HepG2 (cell line): Measurements from ENCODE around the gene ONECUT2. TPM values are rescaled to one million over a fixed set of nuclear protein-coding genes. Genes with fewer than 3 reads are reported as not detected.
A peak's percentile ranks its signal among the peaks of the same experiment; 100 is the strongest.

Experiments used
- ARNTL ChIP-seq: sonication (generic); formaldehyde crosslinking; IDR thresholded peaks from 2 replicates; pipeline ENCODE4 v1.4.0; 2020; ENCODE audit warnings: mild to moderate bottlenecking, missing genetic modification reagents
- MZF1 ChIP-seq: sonication (generic); formaldehyde crosslinking; IDR thresholded peaks from 2 replicates; pipeline ENCODE4 v1.8.1; 2023; ENCODE audit warnings: mild to moderate bottlenecking, missing genetic modification reagents, borderline replicate concordance
- NCOA1 ChIP-seq: sonication (generic); formaldehyde crosslinking; IDR thresholded peaks from 2 replicates; pipeline ENCODE4 v1.9.0; 2021; ENCODE audit warnings: missing genetic modification reagents
- RBM39 ChIP-seq: fragments of 200-400 bp; formaldehyde crosslinking; IDR thresholded peaks from one replicate; pipeline ENCODE4 v1.6.1; 2018; ENCODE audit warnings: antibody characterized with exemption, mild to moderate bottlenecking, low read depth, low read length; ENCODE audit not compliant: poor library complexity, severe bottlenecking
- ZNF17 ChIP-seq: sonication (generic); formaldehyde crosslinking; IDR thresholded peaks from 2 replicates; pipeline ENCODE4 v1.5.0; 2020; ENCODE audit warnings: mild to moderate bottlenecking, missing genetic modification reagents
- ZNF354B ChIP-seq: sonication (generic); formaldehyde crosslinking; IDR thresholded peaks from 2 replicates; pipeline ENCODE4 v1.8.0; 2022; ENCODE audit warnings: mild to moderate bottlenecking, missing genetic modification reagents
- ZNF510 ChIP-seq: sonication (generic); formaldehyde crosslinking; IDR thresholded peaks from 2 replicates; pipeline ENCODE4 v1.4.0; 2020; ENCODE audit warnings: low read depth, mild to moderate bottlenecking, missing genetic modification reagents
- ZNF567 ChIP-seq: sonication (generic); formaldehyde crosslinking; IDR thresholded peaks from 2 replicates; pipeline ENCODE4 v1.8.1; 2023; ENCODE audit warnings: mild to moderate bottlenecking, missing genetic modification reagents, borderline replicate concordance
- ZNF674 ChIP-seq: sonication (generic); formaldehyde crosslinking; IDR thresholded peaks from 2 replicates; pipeline ENCODE4 v1.5.0; 2020; ENCODE audit warnings: low read depth, mild to moderate bottlenecking, missing genetic modification reagents
- polyA plus RNA-seq, 8 experiments: library from polyadenylated mRNA; depleted of rRNA in 3 of 8; stranded (reverse) in 7 of 8; unstranded in 1 of 8; fragments of >200 nt; fragmentation: Illumina TruSeq in 4 of 8; extraction: Trizol in 4 of 8; gene quantifications; 2 replicates each; pipeline versions ENCODE4 v1.2.1 to v1.2.3, GENCODE V29; 2011 to 2016; ENCODE audit warnings: low read depth in 4 of 8, missing spikeins in 1 of 8, mixed read lengths in 1 of 8; ENCODE audit not compliant: insufficient read depth in 1 of 8
- total RNA-seq, 5 experiments: library from RNA; depleted of rRNA; stranded (reverse); fragments of >200 nt; fragmentation: Illumina TruSeq; extraction: Trizol; gene quantifications; 2 replicates each; pipeline ENCODE4 v1.2.3, GENCODE V29; 2016; ENCODE audit warnings: low read depth in 1 of 5
- TF ChIP-seq, protein P1 (sequence below): sonication (generic); formaldehyde crosslinking; IDR thresholded peaks from 2 replicates; pipeline ENCODE4 v1.4.0; 2020; ENCODE audit warnings: missing genetic modification reagents, borderline replicate concordance
- TF ChIP-seq, protein P2 (sequence below): sonication (generic); formaldehyde crosslinking; IDR thresholded peaks from 2 replicates; pipeline ENCODE4 v1.9.0; 2022; ENCODE audit warnings: missing genetic modification reagents, mild to moderate bottlenecking, borderline replicate concordance
- TF ChIP-seq, protein P3 (sequence below): sonication (generic); formaldehyde crosslinking; IDR thresholded peaks from 2 replicates; pipeline ENCODE4 v1.4.0; 2020; ENCODE audit warnings: missing genetic modification reagents
- TF ChIP-seq, protein P4 (sequence below): sonication (generic); formaldehyde crosslinking; IDR thresholded peaks from 2 replicates; pipeline ENCODE4 v1.4.0; 2020; ENCODE audit warnings: missing genetic modification reagents
- TF ChIP-seq, protein P5 (sequence below): sonication (generic); formaldehyde crosslinking; IDR thresholded peaks from 2 replicates; pipeline ENCODE4 v1.4.0; 2020; ENCODE audit warnings: low read depth, mild to moderate bottlenecking, missing genetic modification reagents

ONECUT2 gene
- total and polyA plus RNA-seq, 2 of the 13 experiments (the other 11 are each of a cell fraction or from before 2014, with no cell fraction given): 3.0 to 3.2 TPM

DNA sequence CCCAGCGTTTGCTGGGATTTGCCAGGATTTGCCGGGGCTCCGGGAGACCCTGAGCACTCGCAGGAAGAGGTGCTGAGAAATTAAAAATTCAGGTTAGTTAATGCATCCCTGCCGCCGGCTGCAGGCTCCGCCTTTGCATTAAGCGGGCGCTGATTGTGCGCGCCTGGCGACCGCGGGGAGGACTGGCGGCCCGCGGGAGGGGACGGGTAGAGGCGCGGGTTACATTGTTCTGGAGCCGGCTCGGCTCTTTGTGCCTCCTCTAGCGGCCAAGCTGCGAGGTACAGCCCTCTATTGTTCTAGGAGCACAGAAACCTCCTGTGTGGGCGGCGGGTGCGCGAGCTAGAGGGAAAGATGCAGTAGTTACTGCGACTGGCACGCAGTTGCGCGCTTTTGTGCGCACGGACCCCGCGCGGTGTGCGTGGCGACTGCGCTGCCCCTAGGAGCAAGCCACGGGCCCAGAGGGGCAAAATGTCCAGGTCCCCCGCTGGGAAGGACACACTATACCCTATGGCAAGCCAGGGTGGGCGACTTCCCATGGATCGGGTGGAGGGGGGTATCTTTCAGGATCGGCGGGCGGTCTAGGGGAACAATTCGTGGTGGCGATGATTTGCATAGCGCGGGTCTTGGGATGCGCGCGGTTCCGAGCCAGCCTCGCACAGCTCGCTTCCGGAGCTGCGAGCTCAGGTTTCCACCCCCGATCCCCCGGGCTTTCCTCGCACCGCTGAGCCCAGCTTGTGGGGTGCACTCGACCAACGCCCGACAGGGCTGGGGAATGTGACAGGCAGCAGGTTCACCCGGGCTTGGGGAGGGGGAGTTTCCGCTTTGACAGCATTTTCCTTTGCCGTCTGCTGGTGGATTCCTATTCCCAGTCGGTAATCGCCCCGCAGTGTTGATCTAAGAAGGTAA, 2.8 kb downstream of the ONECUT2 start (continued):
- TF ChIP-seq, protein P1, sequence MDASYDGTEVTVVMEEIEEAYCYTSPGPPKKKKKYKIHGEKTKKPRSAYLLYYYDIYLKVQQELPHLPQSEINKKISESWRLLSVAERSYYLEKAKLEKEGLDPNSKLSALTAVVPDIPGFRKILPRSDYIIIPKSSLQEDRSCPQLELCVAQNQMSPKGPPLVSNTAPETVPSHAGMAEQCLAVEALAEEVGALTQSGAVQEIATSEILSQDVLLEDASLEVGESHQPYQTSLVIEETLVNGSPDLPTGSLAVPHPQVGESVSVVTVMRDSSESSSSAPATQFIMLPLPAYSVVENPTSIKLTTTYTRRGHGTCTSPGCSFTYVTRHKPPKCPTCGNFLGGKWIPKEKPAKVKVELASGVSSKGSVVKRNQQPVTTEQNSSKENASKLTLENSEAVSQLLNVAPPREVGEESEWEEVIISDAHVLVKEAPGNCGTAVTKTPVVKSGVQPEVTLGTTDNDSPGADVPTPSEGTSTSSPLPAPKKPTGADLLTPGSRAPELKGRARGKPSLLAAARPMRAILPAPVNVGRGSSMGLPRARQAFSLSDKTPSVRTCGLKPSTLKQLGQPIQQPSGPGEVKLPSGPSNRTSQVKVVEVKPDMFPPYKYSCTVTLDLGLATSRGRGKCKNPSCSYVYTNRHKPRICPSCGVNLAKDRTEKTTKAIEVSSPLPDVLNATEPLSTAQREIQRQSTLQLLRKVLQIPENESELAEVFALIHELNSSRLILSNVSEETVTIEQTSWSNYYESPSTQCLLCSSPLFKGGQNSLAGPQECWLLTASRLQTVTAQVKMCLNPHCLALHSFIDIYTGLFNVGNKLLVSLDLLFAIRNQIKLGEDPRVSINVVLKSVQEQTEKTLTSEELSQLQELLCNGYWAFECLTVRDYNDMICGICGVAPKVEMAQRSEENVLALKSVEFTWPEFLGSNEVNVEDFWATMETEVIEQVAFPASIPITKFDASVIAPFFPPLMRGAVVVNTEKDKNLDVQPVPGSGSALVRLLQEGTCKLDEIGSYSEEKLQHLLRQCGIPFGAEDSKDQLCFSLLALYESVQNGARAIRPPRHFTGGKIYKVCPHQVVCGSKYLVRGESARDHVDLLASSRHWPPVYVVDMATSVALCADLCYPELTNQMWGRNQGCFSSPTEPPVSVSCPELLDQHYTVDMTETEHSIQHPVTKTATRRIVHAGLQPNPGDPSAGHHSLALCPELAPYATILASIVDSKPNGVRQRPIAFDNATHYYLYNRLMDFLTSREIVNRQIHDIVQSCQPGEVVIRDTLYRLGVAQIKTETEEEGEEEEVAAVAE (CRISPR knock-in tag): no peak; the same call in 1 of the 2 replicates
- TF ChIP-seq ARNTL (CRISPR knock-in tag) (0 out of 2 replicates have a peak, but pooled peaks have one; percentile 16), ZNF567 (no peak), ZNF510 (CRISPR knock-in tag) (no peak), RBM39 (no peak), ZNF354B (no peak), ZNF17 (CRISPR knock-in tag) (no peak), MZF1 (CRISPR knock-in tag) (no peak), ZNF674 (CRISPR knock-in tag) (no peak), NCOA1 (CRISPR knock-in tag) (no peak)
- TF ChIP-seq, protein P2, sequence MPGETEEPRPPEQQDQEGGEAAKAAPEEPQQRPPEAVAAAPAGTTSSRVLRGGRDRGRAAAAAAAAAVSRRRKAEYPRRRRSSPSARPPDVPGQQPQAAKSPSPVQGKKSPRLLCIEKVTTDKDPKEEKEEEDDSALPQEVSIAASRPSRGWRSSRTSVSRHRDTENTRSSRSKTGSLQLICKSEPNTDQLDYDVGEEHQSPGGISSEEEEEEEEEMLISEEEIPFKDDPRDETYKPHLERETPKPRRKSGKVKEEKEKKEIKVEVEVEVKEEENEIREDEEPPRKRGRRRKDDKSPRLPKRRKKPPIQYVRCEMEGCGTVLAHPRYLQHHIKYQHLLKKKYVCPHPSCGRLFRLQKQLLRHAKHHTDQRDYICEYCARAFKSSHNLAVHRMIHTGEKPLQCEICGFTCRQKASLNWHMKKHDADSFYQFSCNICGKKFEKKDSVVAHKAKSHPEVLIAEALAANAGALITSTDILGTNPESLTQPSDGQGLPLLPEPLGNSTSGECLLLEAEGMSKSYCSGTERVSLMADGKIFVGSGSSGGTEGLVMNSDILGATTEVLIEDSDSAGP (CRISPR knock-in tag): peak; percentile 92
- TF ChIP-seq, protein P3, sequence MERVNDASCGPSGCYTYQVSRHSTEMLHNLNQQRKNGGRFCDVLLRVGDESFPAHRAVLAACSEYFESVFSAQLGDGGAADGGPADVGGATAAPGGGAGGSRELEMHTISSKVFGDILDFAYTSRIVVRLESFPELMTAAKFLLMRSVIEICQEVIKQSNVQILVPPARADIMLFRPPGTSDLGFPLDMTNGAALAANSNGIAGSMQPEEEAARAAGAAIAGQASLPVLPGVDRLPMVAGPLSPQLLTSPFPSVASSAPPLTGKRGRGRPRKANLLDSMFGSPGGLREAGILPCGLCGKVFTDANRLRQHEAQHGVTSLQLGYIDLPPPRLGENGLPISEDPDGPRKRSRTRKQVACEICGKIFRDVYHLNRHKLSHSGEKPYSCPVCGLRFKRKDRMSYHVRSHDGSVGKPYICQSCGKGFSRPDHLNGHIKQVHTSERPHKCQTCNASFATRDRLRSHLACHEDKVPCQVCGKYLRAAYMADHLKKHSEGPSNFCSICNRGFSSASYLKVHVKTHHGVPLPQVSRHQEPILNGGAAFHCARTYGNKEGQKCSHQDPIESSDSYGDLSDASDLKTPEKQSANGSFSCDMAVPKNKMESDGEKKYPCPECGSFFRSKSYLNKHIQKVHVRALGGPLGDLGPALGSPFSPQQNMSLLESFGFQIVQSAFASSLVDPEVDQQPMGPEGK (CRISPR knock-in tag): peak; percentile 62
- TF ChIP-seq, protein P4, sequence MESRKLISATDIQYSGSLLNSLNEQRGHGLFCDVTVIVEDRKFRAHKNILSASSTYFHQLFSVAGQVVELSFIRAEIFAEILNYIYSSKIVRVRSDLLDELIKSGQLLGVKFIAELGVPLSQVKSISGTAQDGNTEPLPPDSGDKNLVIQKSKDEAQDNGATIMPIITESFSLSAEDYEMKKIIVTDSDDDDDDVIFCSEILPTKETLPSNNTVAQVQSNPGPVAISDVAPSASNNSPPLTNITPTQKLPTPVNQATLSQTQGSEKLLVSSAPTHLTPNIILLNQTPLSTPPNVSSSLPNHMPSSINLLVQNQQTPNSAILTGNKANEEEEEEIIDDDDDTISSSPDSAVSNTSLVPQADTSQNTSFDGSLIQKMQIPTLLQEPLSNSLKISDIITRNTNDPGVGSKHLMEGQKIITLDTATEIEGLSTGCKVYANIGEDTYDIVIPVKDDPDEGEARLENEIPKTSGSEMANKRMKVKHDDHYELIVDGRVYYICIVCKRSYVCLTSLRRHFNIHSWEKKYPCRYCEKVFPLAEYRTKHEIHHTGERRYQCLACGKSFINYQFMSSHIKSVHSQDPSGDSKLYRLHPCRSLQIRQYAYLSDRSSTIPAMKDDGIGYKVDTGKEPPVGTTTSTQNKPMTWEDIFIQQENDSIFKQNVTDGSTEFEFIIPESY (CRISPR knock-in tag): peak; percentile 53
- TF ChIP-seq, protein P5, sequence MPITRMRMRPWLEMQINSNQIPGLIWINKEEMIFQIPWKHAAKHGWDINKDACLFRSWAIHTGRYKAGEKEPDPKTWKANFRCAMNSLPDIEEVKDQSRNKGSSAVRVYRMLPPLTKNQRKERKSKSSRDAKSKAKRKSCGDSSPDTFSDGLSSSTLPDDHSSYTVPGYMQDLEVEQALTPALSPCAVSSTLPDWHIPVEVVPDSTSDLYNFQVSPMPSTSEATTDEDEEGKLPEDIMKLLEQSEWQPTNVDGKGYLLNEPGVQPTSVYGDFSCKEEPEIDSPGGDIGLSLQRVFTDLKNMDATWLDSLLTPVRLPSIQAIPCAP (CRISPR knock-in tag): no peak
